HepG2 (cell line): ENCODE results near the gene SRP68. TPM values are rescaled to one million over a fixed set of nuclear protein-coding genes. Genes with fewer than 3 reads are reported as not detected.

Source experiments
- ARNT ChIP-seq: fragments of 450-650 bp; IDR thresholded peaks from 2 replicates; pipeline ENCODE4 v1.6.1; 2017
- ATF7 ChIP-seq, 2 experiments: fragments of 450-650 bp in 1 of 2; sonication (generic) in 1 of 2; formaldehyde crosslinking in 1 of 2; IDR thresholded peaks; 2 replicates each; pipeline versions ENCODE4 v1.4.0 to v1.6.1; 2016 to 2020; ENCODE audit warnings: antibody characterized with exemption in 1 of 2, mild to moderate bottlenecking in 1 of 2, missing genetic modification reagents in 1 of 2
- CBX5 ChIP-seq: sonication (generic); formaldehyde crosslinking; IDR thresholded peaks from 2 replicates; pipeline ENCODE4 v1.4.0; 2020; ENCODE audit warnings: missing genetic modification reagents, borderline replicate concordance
- HES4 ChIP-seq: sonication (generic); formaldehyde crosslinking; IDR thresholded peaks from 2 replicates; pipeline ENCODE4 v1.9.0; 2021; ENCODE audit warnings: mild to moderate bottlenecking, missing genetic modification reagents, borderline replicate concordance
- HOXA5 ChIP-seq: sonication (generic); formaldehyde crosslinking; IDR thresholded peaks from 2 replicates; pipeline ENCODE4 v1.4.0; 2020; ENCODE audit warnings: missing genetic modification reagents
- NONO ChIP-seq, 2 experiments: fragments of 450-650 bp in 1 of 2; sonication (generic) in 1 of 2; formaldehyde crosslinking in 1 of 2; IDR thresholded peaks in 1 of 2; conservative IDR thresholded peaks in 1 of 2; 2 replicates each; pipeline versions ENCODE4 v1.6.1 to v1.8.0; 2017 to 2022; ENCODE audit warnings: mild to moderate bottlenecking in 1 of 2, missing genetic modification reagents in 1 of 2, moderate library complexity in 1 of 2
- PRPF4 ChIP-seq: fragments of 200-400 bp; formaldehyde crosslinking; IDR thresholded peaks from 2 replicates; pipeline ENCODE4 v1.6.1; 2016; ENCODE audit warnings: low read length, low read depth; ENCODE audit not compliant: poor library complexity, severe bottlenecking
- SATB2 ChIP-seq: sonication (generic); formaldehyde crosslinking; IDR thresholded peaks from 2 replicates; pipeline ENCODE4 v1.5.0; 2020; ENCODE audit warnings: missing genetic modification reagents
- SKIL ChIP-seq: sonication (generic); formaldehyde crosslinking; IDR thresholded peaks from 2 replicates; pipeline ENCODE4 v1.8.0; 2022; ENCODE audit warnings: missing genetic modification reagents, mild to moderate bottlenecking, moderate library complexity, borderline replicate concordance
- ZBTB2 ChIP-seq: sonication (generic); formaldehyde crosslinking; IDR thresholded peaks from 2 replicates; pipeline ENCODE4 v1.8.0; 2022; ENCODE audit warnings: low read depth, missing genetic modification reagents
- ZBTB38 ChIP-seq: sonication (generic); formaldehyde crosslinking; IDR thresholded peaks from 2 replicates; pipeline ENCODE4 v1.5.1; 2020; ENCODE audit warnings: mild to moderate bottlenecking, missing genetic modification reagents
- ZBTB42 ChIP-seq: sonication (generic); formaldehyde crosslinking; IDR thresholded peaks from 2 replicates; pipeline ENCODE4 v1.5.0; 2020; ENCODE audit warnings: mild to moderate bottlenecking, missing genetic modification reagents
- ZC3H4 ChIP-seq: sonication (generic); formaldehyde crosslinking; IDR thresholded peaks from 2 replicates; pipeline ENCODE4 v1.4.0; 2020; ENCODE audit warnings: missing genetic modification reagents, borderline replicate concordance
- ZFY ChIP-seq: sonication (generic); formaldehyde crosslinking; IDR thresholded peaks from 2 replicates; pipeline ENCODE4 v1.4.0; 2020; ENCODE audit warnings: missing genetic modification reagents
- ZNF782 ChIP-seq: sonication (generic); formaldehyde crosslinking; IDR thresholded peaks from 2 replicates; pipeline ENCODE4 v1.4.0; 2020; ENCODE audit warnings: missing genetic modification reagents, mild to moderate bottlenecking, borderline replicate concordance
- polyA plus RNA-seq, 8 experiments: library from polyadenylated mRNA; depleted of rRNA in 3 of 8; stranded (reverse) in 7 of 8; unstranded in 1 of 8; fragments of >200 nt; fragmentation: Illumina TruSeq in 4 of 8; extraction: Trizol in 4 of 8; gene quantifications; 2 replicates each; pipeline versions ENCODE4 v1.2.1 to v1.2.3, GENCODE V29; 2011 to 2016; ENCODE audit warnings: low read depth in 4 of 8, missing spikeins in 1 of 8, mixed read lengths in 1 of 8; ENCODE audit not compliant: insufficient read depth in 1 of 8
- total RNA-seq, 5 experiments: library from RNA; depleted of rRNA; stranded (reverse); fragments of >200 nt; fragmentation: Illumina TruSeq; extraction: Trizol; gene quantifications; 2 replicates each; pipeline ENCODE4 v1.2.3, GENCODE V29; 2016; ENCODE audit warnings: low read depth in 1 of 5
- TF ChIP-seq, protein P1 (sequence below): IDR thresholded peaks from 2 replicates; pipeline ENCODE4 v1.4.0; 2020; ENCODE audit warnings: mild to moderate bottlenecking, missing genetic modification reagents
- TF ChIP-seq, protein P2 (sequence below): sonication (generic); formaldehyde crosslinking; IDR thresholded peaks from 2 replicates; pipeline ENCODE4 v1.5.0; 2020; ENCODE audit warnings: mild to moderate bottlenecking, missing genetic modification reagents

Gene SRP68
- total and polyA plus RNA-seq, 2 of the 13 experiments (the other 11 are each of a cell fraction or from before 2014, with no cell fraction given): 39.8 to 74.3 TPM

GRCh38 chr17:75995385-75995925 is 76.9 kb downstream of the SRP68 start (continued):
- TF ChIP-seq, protein P1, sequence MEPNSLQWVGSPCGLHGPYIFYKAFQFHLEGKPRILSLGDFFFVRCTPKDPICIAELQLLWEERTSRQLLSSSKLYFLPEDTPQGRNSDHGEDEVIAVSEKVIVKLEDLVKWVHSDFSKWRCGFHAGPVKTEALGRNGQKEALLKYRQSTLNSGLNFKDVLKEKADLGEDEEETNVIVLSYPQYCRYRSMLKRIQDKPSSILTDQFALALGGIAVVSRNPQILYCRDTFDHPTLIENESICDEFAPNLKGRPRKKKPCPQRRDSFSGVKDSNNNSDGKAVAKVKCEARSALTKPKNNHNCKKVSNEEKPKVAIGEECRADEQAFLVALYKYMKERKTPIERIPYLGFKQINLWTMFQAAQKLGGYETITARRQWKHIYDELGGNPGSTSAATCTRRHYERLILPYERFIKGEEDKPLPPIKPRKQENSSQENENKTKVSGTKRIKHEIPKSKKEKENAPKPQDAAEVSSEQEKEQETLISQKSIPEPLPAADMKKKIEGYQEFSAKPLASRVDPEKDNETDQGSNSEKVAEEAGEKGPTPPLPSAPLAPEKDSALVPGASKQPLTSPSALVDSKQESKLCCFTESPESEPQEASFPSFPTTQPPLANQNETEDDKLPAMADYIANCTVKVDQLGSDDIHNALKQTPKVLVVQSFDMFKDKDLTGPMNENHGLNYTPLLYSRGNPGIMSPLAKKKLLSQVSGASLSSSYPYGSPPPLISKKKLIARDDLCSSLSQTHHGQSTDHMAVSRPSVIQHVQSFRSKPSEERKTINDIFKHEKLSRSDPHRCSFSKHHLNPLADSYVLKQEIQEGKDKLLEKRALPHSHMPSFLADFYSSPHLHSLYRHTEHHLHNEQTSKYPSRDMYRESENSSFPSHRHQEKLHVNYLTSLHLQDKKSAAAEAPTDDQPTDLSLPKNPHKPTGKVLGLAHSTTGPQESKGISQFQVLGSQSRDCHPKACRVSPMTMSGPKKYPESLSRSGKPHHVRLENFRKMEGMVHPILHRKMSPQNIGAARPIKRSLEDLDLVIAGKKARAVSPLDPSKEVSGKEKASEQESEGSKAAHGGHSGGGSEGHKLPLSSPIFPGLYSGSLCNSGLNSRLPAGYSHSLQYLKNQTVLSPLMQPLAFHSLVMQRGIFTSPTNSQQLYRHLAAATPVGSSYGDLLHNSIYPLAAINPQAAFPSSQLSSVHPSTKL (CRISPR knock-in tag): peak; percentile 30; the same call in 1 of the 2 replicates
- TF ChIP-seq SKIL (CRISPR knock-in tag) (no peak), ZFY (CRISPR knock-in tag) (no peak), ZBTB38 (CRISPR knock-in tag) (no peak), NONO (IDR thresholded peaks at IDR 0.05) (no peak), NONO (CRISPR knock-in tag; conservative IDR thresholded peaks at IDR 0.05) (0 out of 2 replicates have a peak, but pooled peaks have one; percentile 19), PRPF4 (no peak), CBX5 (CRISPR knock-in tag) (0 out of 2 replicates have a peak, but pooled peaks have one; percentile 14), ZBTB42 (CRISPR knock-in tag) (peak; percentile 59; the same call in 1 of the 2 replicates), HOXA5 (CRISPR knock-in tag) (no peak), ZBTB2 (no peak), ATF7 (IDR thresholded peaks at IDR 0.05) (no peak), ATF7 (CRISPR knock-in tag; IDR thresholded peaks at IDR 0.05) (0 out of 2 replicates have a peak, but pooled peaks have one; percentile 18), HES4 (no peak), ZC3H4 (CRISPR knock-in tag) (no peak), SATB2 (CRISPR knock-in tag) (no peak), ARNT (no peak), ZNF782 (CRISPR knock-in tag) (0 out of 2 replicates have a peak, but pooled peaks have one; percentile 40)
- TF ChIP-seq, protein P2, sequence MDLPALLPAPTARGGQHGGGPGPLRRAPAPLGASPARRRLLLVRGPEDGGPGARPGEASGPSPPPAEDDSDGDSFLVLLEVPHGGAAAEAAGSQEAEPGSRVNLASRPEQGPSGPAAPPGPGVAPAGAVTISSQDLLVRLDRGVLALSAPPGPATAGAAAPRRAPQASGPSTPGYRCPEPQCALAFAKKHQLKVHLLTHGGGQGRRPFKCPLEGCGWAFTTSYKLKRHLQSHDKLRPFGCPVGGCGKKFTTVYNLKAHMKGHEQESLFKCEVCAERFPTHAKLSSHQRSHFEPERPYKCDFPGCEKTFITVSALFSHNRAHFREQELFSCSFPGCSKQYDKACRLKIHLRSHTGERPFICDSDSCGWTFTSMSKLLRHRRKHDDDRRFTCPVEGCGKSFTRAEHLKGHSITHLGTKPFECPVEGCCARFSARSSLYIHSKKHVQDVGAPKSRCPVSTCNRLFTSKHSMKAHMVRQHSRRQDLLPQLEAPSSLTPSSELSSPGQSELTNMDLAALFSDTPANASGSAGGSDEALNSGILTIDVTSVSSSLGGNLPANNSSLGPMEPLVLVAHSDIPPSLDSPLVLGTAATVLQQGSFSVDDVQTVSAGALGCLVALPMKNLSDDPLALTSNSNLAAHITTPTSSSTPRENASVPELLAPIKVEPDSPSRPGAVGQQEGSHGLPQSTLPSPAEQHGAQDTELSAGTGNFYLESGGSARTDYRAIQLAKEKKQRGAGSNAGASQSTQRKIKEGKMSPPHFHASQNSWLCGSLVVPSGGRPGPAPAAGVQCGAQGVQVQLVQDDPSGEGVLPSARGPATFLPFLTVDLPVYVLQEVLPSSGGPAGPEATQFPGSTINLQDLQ (CRISPR knock-in tag): no peak
